HepG2 (cell line): ENCODE data around the gene RPL23. TPM values are rescaled to one million over a fixed set of nuclear protein-coding genes. Genes with fewer than 3 reads are reported as not detected.

Source experiments
- ATAC-seq: fragments of 200-7000 bp; cut with Tn5 transposase; 3 replicates; pipeline ENCODE4 v1.9.1; 2020; ENCODE audit warnings: mild to moderate bottlenecking, moderate library complexity
- BruUV-seq: library from RNA; stranded (reverse); fragments of 400-500 nt; replicated peaks from 2 replicates; lab custom pipeline; 2021; lab: Mats Ljungman, UMichigan
- CTCF ChIA-PET: fragments of 300-600 bp; formaldehyde crosslinking; extraction: SDS; loops from one replicate; lab custom pipeline; 2021; ENCODE audit warnings: low total read pairs, inconsistent platforms, low intra/inter-chr PET ratio; lab: Yijun Ruan, JAX
- POLR2A ChIA-PET: fragments of 350-600 bp; sonication (Branson Sonifier 250); formaldehyde crosslinking; loops from one replicate; lab custom pipeline; 2020; ENCODE audit warnings: antibody characterized with exemption, inconsistent platforms; lab: Yijun Ruan, JAX
- DNase-seq: peaks from one replicate; pipeline ENCODE4 v3.0.0-alpha.2; 2015; ENCODE audit warnings: low spot score
- FAIRE-seq: peaks from 3 replicates; lab custom pipeline; 2011; peaks lifted over from hg19 to GRCh38; lab: Jason Lieb, UNC
- H2AFZ ChIP-seq: one replicate; pipeline ENCODE4 v1.6.1; 2011; ENCODE audit warnings: low read length, inconsistent platforms
- H3K27ac ChIP-seq: fragments of 300-600 bp; 3 replicates; pipeline ENCODE4 v1.8.0; 2011; ENCODE audit warnings: mixed run types, mild to moderate bottlenecking, mixed read lengths, low read length, inconsistent platforms; ENCODE audit not compliant: insufficient read depth; ENCODE audit errors: extremely low read length
- H3K27me3 ChIP-seq, 2 experiments: fragments of 200-600 bp in 1 of 2; 2 replicates in 1 of 2; 3 replicates in 1 of 2; pipeline versions ENCODE4 v1.6.0 to v1.8.0; 2011; ENCODE audit warnings: low read length in 2 of 2, mild to moderate bottlenecking in 2 of 2, moderate library complexity in 2 of 2, inconsistent platforms in 1 of 2; ENCODE audit not compliant: insufficient read depth in 2 of 2, control insufficient read depth in 1 of 2
- H3K36me3 ChIP-seq, 2 experiments: fragments of 200-600 bp in 1 of 2; replicated peaks in 1 of 2; 2 replicates in 1 of 2; 3 replicates in 1 of 2; pipeline versions ENCODE4 v1.5.1 to v1.8.0; 2011; ENCODE audit warnings: low read length in 2 of 2, inconsistent platforms in 1 of 2; ENCODE audit not compliant: insufficient read depth in 2 of 2, control insufficient read depth in 1 of 2
- H3K4me1 ChIP-seq: 2 replicates; pipeline ENCODE4 v1.5.1; 2012; ENCODE audit warnings: low read length, inconsistent platforms; ENCODE audit not compliant: insufficient read depth
- H3K4me2 ChIP-seq: 2 replicates; pipeline ENCODE4 v1.6.0; 2011; ENCODE audit warnings: low read depth, low read length, inconsistent platforms
- H3K4me3 ChIP-seq, 3 experiments: fragments of 200-600 bp in 1 of 3; sonication (generic), shearing (Covaris generic) in 1 of 3; replicated peaks in 1 of 3; 2 replicates each; pipeline ENCODE4 v1.5.1; 2011 to 2016; ENCODE audit warnings: low read length in 3 of 3, inconsistent platforms in 2 of 3, low read depth in 2 of 3, mild to moderate bottlenecking in 2 of 3, control low read depth in 1 of 3, mixed read lengths in 1 of 3; ENCODE audit not compliant: insufficient read depth in 1 of 3
- H3K79me2 ChIP-seq: one replicate; pipeline ENCODE4 v1.6.1; 2011; ENCODE audit warnings: low read length, inconsistent platforms; ENCODE audit not compliant: insufficient read depth
- H3K9ac ChIP-seq: 2 replicates; pipeline ENCODE4 v1.6.0; 2011; ENCODE audit warnings: mild to moderate bottlenecking, low read depth, low read length, inconsistent platforms; ENCODE audit not compliant: insufficient read depth
- H3K9me3 ChIP-seq: 2 replicates; pipeline ENCODE4 v1.5.1; 2012; ENCODE audit warnings: mild to moderate bottlenecking, low read length
- H4K20me1 ChIP-seq: 2 replicates; pipeline ENCODE4 v1.6.0; 2011; ENCODE audit warnings: inconsistent platforms, mild to moderate bottlenecking, low read length, moderate library complexity; ENCODE audit not compliant: insufficient read depth
- AKAP8 ChIP-seq: sonication (generic); formaldehyde crosslinking; IDR thresholded peaks from 2 replicates; pipeline ENCODE4 v1.5.1; 2020; ENCODE audit warnings: mild to moderate bottlenecking, missing genetic modification reagents
- ARID4A ChIP-seq: sonication (generic); formaldehyde crosslinking; IDR thresholded peaks from 2 replicates; pipeline ENCODE4 v1.5.0; 2020; ENCODE audit warnings: mild to moderate bottlenecking, missing genetic modification reagents, borderline replicate concordance
- CBX1 ChIP-seq: IDR thresholded peaks from one replicate; pipeline ENCODE4 v1.6.1; 2016; ENCODE audit warnings: antibody characterized with exemption, low read depth
- EZH2 ChIP-seq: conservative IDR thresholded peaks from 2 replicates; pipeline ENCODE4 v1.6.1; 2012; ENCODE audit warnings: mild to moderate bottlenecking, low read depth, low read length, moderate library complexity
- FOXO4 ChIP-seq: sonication (generic); formaldehyde crosslinking; conservative IDR thresholded peaks from 2 replicates; pipeline ENCODE4 v1.8.1; 2023; ENCODE audit warnings: missing genetic modification reagents
- MAFF ChIP-seq: IDR thresholded peaks from 2 replicates; pipeline ENCODE4 v1.6.1; 2011; ENCODE audit warnings: low read depth, low read length, improper control_type of control experiment
- MAFK ChIP-seq, 2 experiments: IDR thresholded peaks in 1 of 2; conservative IDR thresholded peaks in 1 of 2; 2 replicates each; pipeline ENCODE4 v1.6.1; 2011; ENCODE audit warnings: improper control_type of control experiment in 2 of 2, low read length in 2 of 2
- MTF1 ChIP-seq: sonication (generic); formaldehyde crosslinking; IDR thresholded peaks from 2 replicates; pipeline ENCODE4 v1.5.0; 2020; ENCODE audit warnings: missing genetic modification reagents
- MXI1 ChIP-seq: IDR thresholded peaks from 3 replicates; pipeline ENCODE4 v1.6.1; 2012; ENCODE audit warnings: low read depth, low read length, inconsistent platforms, borderline replicate concordance
- NFE2 ChIP-seq: sonication (generic); formaldehyde crosslinking; IDR thresholded peaks from 2 replicates; pipeline ENCODE4 v1.4.0; 2020; ENCODE audit warnings: missing genetic modification reagents
- RBM22 ChIP-seq: fragments of 200-400 bp; formaldehyde crosslinking; optimal IDR thresholded peaks from 2 replicates; pipeline ENCODE3; 2017; ENCODE audit warnings: mild to moderate bottlenecking, low read length, moderate library complexity
- ZNF143 ChIP-seq: sonication (generic); formaldehyde crosslinking; IDR thresholded peaks from 2 replicates; pipeline ENCODE4 v1.4.0; 2020; ENCODE audit warnings: missing genetic modification reagents
- ZNF383 ChIP-seq: sonication (generic); formaldehyde crosslinking; IDR thresholded peaks from 2 replicates; pipeline ENCODE4 v1.4.0; 2020; ENCODE audit warnings: missing genetic modification reagents, mild to moderate bottlenecking, borderline replicate concordance
- ZNF629 ChIP-seq: sonication (generic); formaldehyde crosslinking; conservative IDR thresholded peaks from 2 replicates; pipeline ENCODE4 v1.5.0; 2020; ENCODE audit warnings: missing genetic modification reagents
- ZNF746 ChIP-seq: sonication (generic); formaldehyde crosslinking; IDR thresholded peaks from 2 replicates; pipeline ENCODE4 v1.8.0; 2022; ENCODE audit warnings: mild to moderate bottlenecking, missing genetic modification reagents
- ZNF891 ChIP-seq: sonication (generic); formaldehyde crosslinking; IDR thresholded peaks from 2 replicates; pipeline ENCODE4 v1.5.0; 2020; ENCODE audit warnings: mild to moderate bottlenecking, missing genetic modification reagents
- ZSCAN25 ChIP-seq: sonication (generic); formaldehyde crosslinking; IDR thresholded peaks from 2 replicates; pipeline ENCODE4 v1.8.0; 2022; ENCODE audit warnings: mild to moderate bottlenecking, missing genetic modification reagents
- WGBS: methylation state at CpG from one replicate; pipeline ENCODE4 v1.1.6; 2017; ENCODE audit warnings: low lambda C conversion rate; 5-methylcytosine and 5-hydroxymethylcytosine counted together
- in situ Hi-C: cut with HindIII; loops from 2 replicates; pipeline ENCODE4 v1.10.0; 2017; ENCODE audit warnings: low pct_unique_long_range_greater_than_20kb; ENCODE audit not compliant: extremely low pct_ligation_motif_present
- intact Hi-C: fragments of 100-400 bp; cut with micrococcal nuclease; formaldehyde crosslinking; loops from one replicate; pipeline ENCODE4 v1.10.0; 2022; ENCODE audit not compliant: unreplicated experiment
- polyA plus RNA-seq, 8 experiments: library from polyadenylated mRNA; depleted of rRNA in 3 of 8; stranded (reverse) in 7 of 8; unstranded in 1 of 8; fragments of >200 nt; fragmentation: Illumina TruSeq in 4 of 8; extraction: Trizol in 4 of 8; gene quantifications; 2 replicates each; pipeline versions ENCODE4 v1.2.1 to v1.2.3, GENCODE V29; 2011 to 2016; ENCODE audit warnings: low read depth in 4 of 8, missing spikeins in 1 of 8, mixed read lengths in 1 of 8; ENCODE audit not compliant: insufficient read depth in 1 of 8
- total RNA-seq, 5 experiments: library from RNA; depleted of rRNA; stranded (reverse); fragments of >200 nt; fragmentation: Illumina TruSeq; extraction: Trizol; gene quantifications; 2 replicates each; pipeline ENCODE4 v1.2.3, GENCODE V29; 2016; ENCODE audit warnings: low read depth in 1 of 5

Gene RPL23
- total and polyA plus RNA-seq, 2 of the 13 experiments (the other 11 are each of a cell fraction or from before 2014, with no cell fraction given): 2,790 to 4,860 TPM

- peaks cover 28% of the 10 kb centered on the region for H3K4me1 ChIP-seq
- no peak overlapping the region for H2AFZ ChIP-seq
- peaks cover 5% of the 10 kb centered on the region; the same call in 1 of the 2 replicates for H4K20me1 ChIP-seq
- 90% methylated on average over 13 of the region's 13 CpGs for WGBS
- H3K4me3 ChIP-seq: no peak overlapping the region
- in situ Hi-C loops: no loop called here
- no peak overlapping the region for H3K9ac ChIP-seq
- ATAC-seq (no peak), DNase-seq (no peak), FAIRE-seq (no peak)
- peaks cover 55 to 80% of the 10 kb centered on the region in 2 experiments for H3K36me3 ChIP-seq
- no peak overlapping the region for H3K27ac ChIP-seq
- H3K79me2 ChIP-seq: no peaks in the 10 kb centered on the region
- POLR2A ChIA-PET: interaction anchor here (2.1 to 3.2 kb wide), 2 partner anchors 24 to 26 kb away, joined by 15 to 19 read pairs; partner anchors contain the start of gene LASP1
- TF ChIP-seq FOXO4 (CRISPR knock-in tag) (0 out of 2 replicates have a peak, but pooled peaks have one; percentile 19), MXI1 (no peak), EZH2 (no peak), RBM22 (peak; percentile 65), ZNF143 (CRISPR knock-in tag) (no peak), CBX1 (no peak), ARID4A (CRISPR knock-in tag) (0 out of 2 replicates have a peak, but pooled peaks have one; percentile 16), ZNF746 (CRISPR knock-in tag) (no peak), ZNF891 (CRISPR knock-in tag) (0 out of 2 replicates have a peak, but pooled peaks have one; percentile 14), ZSCAN25 (CRISPR knock-in tag) (0 out of 2 replicates have a peak, but pooled peaks have one; percentile 2), MAFF (peak; percentile 60; the same call in 1 of the 2 replicates), AKAP8 (CRISPR knock-in tag) (0 out of 2 replicates have a peak, but pooled peaks have one; percentile 10), NFE2 (CRISPR knock-in tag) (no peak), ZNF629 (CRISPR knock-in tag) (peak; percentile 83), MAFK (conservative IDR thresholded peaks at IDR 0.05 in 1 of 2, IDR thresholded peaks at IDR 0.05 in 1 of 2; ENCODE audit: low read length in 2 of 2) (peak; percentile 71 to 78), MTF1 (CRISPR knock-in tag) (no peak), ZNF383 (CRISPR knock-in tag) (0 out of 2 replicates have a peak, but pooled peaks have one; percentile 0)
- BruUV-seq: no TSS peak
- no peaks in the 10 kb centered on the region for H3K9me3 ChIP-seq
- intact Hi-C loops: no loop called here
- H3K27me3 ChIP-seq: no peaks in the 10 kb centered on the region
- CTCF ChIA-PET: no interaction called here
- H3K4me2 ChIP-seq: no peak overlapping the region
Measured at GRCh38 chr17:38896346-38896954, 42.9 kb upstream of the RPL23 start.
